Measurements from ENCODE around the gene ACTL7B. TPM values are rescaled to one million over a fixed set of nuclear protein-coding genes. Genes with fewer than 3 reads are reported as not detected.
A peak's percentile ranks its signal among the peaks of the same experiment; 100 is the strongest.

ACTL7B gene
- total RNA-seq, 4 donors from 2014 or later, result not detected

DNA sequence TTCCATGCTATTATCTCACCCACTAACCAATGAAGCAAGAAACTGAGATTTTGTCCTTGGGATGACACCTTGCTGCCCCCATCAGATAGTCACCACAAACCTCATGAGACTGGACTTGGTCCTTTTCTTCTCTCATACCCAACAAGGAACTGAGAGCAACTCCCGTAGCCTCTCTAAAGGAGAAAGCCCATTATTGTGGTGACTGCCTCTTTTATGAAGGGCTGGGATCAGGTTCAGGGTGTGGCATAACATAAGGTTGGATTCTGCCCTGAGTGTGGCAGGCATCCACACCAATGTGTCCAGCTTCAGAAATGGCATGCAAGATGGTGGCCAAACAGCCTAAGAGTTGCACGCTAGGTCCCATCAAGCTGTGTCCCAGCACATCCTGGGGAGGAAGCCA lies 5.0 kb upstream of the ACTL7B start:
- no peak overlapping the region for H3K4me3 ChIP-seq (ENCODE audit: low read depth, poor library complexity, severe bottlenecking)
- intact Hi-C loops (cut with DNase I; ENCODE audit: low total_unique reads), result no loop called here
- 71 to 100% methylated on average over 1 to 2 of the region's 2 CpGs for WGBS, 2 donors
- TF ChIP-seq POLR2A (IDR thresholded peaks at IDR 0.05) (no peak), CTCF (IDR thresholded peaks at IDR 0.05) (no peak)
- DNase-seq (ENCODE audit: low spot score in 2 of 2), result no peak

DNA sequence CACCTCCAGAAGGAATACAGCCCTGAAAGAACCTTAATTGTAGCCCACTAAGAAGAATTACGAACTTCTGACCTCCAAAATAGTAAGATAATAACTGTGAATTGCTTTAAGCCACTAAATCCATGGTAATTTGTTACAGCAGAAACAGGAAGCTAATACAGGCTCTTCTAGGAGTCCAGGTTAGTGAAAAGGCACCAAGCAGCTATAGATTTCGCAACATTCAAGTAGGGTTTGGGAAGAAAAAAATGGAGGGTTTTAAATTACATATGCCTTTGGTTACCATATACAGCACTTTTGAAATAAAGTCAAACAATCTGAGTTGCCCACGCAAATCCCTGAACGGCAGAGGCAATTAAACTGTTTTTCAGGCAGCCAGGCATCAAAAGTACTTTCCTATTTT lies 4.6 kb upstream of the ACTL7B start:
- TF ChIP-seq POLR2A (IDR thresholded peaks at IDR 0.05) (no peak), CTCF (IDR thresholded peaks at IDR 0.05) (no peak)
- DNase-seq (ENCODE audit: low spot score in 2 of 2), result no peak
- no peak overlapping the region for H3K4me3 ChIP-seq (ENCODE audit: low read depth, poor library complexity, severe bottlenecking)
- intact Hi-C loops (cut with DNase I; ENCODE audit: low total_unique reads), result no loop called here
- WGBS, 2 donors, result 85 to 87% methylated on average over 4 of the region's 4 CpGs

- TF ChIP-seq POLR2A (IDR thresholded peaks at IDR 0.05), result no peak
- intact Hi-C loops (cut with DNase I; ENCODE audit: low total_unique reads), result no loop called here
- H3K4me3 ChIP-seq (ENCODE audit: low read depth, poor library complexity, severe bottlenecking), result no peak overlapping the region
- WGBS, 2 donors, result 65 to 73% methylated on average over 3 of the region's 3 CpGs
- no peak for DNase-seq (ENCODE audit: low spot score in 2 of 2)
Measured at GRCh38 chr9:108859459-108860114, 3.8 kb upstream of the ACTL7B start.

GRCh38 chr9:108857572-108857971 lies 1.8 kb upstream of the ACTL7B start:
- intact Hi-C loops (cut with DNase I; ENCODE audit: low total_unique reads), result no loop called here
- TF ChIP-seq POLR2A (IDR thresholded peaks at IDR 0.05), result no peak
- TF ChIP-seq CTCF (IDR thresholded peaks at IDR 0.05), result no peak
- DNase-seq (ENCODE audit: low spot score in 2 of 2), result no peak
- H3K4me3 ChIP-seq (ENCODE audit: low read depth, poor library complexity, severe bottlenecking), result no peak overlapping the region
- WGBS, 2 donors, result 84 to 90% methylated on average over 6 of the region's 6 CpGs

GRCh38 chr9:108855529-108855886 lies 278 bp downstream of the ACTL7B start:
- WGBS, 2 donors, result 95 to 98% methylated on average over 14 to 23 of the region's 25 CpGs
- TF ChIP-seq POLR2A (IDR thresholded peaks at IDR 0.05), result no peak
- TF ChIP-seq CTCF (IDR thresholded peaks at IDR 0.05), result no peak
- peak in 1 of 2 donors; percentile 84 for DNase-seq (ENCODE audit: low spot score in 2 of 2)
- intact Hi-C loops (cut with DNase I; ENCODE audit: low total_unique reads), result no loop called here
- no peak overlapping the region for H3K4me3 ChIP-seq (ENCODE audit: low read depth, poor library complexity, severe bottlenecking)

DNA sequence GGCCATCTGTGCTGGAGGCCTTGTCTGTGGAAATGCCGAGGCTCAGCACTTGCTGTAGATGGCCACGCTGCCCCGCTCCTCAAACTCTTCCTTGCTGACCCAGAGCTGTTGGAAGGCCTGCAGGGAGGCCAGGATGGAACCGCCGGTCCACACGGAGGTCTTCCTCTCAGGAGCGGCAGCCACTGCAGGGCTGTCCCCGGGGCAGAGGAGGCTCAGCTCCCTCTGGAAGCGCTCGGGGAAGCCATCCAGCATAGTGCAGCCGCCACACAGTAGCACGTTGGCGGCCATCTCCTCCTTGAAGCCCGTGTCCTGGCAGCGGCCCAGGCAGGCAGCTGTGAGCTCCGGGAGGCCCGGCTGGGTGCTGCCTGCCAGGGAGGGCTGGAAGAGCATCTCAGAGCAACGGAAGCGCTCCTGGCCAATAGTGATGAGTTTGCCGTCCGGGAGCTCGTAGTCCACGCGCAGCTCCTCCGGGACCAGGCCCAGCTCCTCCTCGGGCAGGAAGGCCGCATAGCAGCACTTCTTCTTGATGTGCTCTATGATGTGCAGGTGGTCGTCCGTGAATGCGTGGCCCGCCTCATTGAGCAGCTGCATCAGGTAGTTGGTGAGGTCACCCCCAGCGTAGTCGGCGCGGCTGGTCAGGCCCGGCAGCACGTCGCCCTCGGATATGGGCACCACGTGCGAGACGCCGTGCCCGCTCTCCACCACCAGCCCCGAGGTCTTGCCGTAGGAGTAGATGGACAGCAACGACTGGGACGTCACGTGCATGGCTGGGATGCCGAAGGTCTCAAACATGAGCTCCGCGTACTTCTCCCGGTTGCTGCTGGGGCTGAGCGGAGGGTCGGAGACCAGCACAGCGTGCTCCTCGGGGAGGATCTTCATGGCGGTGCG lies 901 bp downstream of the ACTL7B start:
- H3K4me3 ChIP-seq (ENCODE audit: low read depth, poor library complexity, severe bottlenecking), result no peak overlapping the region
- 92 to 94% methylated on average over 40 to 46 of the region's 59 CpGs for WGBS, 2 donors
- DNase-seq (ENCODE audit: low spot score in 2 of 2), result peak in 1 of 2 donors; percentile 82
- intact Hi-C loops (cut with DNase I; ENCODE audit: low total_unique reads), result no loop called here
- TF ChIP-seq POLR2A (IDR thresholded peaks at IDR 0.05) (no peak), CTCF (IDR thresholded peaks at IDR 0.05) (no peak)

All from lower leg skin (tissue), 4 donors.